Retinal pigment epithelial cell (primary cell): Measurements from ENCODE around the gene QKI.

Experiments
- DNase-seq: peaks from one replicate; pipeline ENCODE4 v3.0.0-alpha.2; 2010; ENCODE audit warnings: low read depth
- H3K4me3 ChIP-seq: 2 replicates; pipeline ENCODE4 v1.5.1; 2011; ENCODE audit warnings: mild to moderate bottlenecking, low read length, control low read depth, moderate library complexity
- TF ChIP-seq, protein P1 (sequence below): conservative IDR thresholded peaks from 2 replicates; pipeline ENCODE4 v1.5.1; 2011; ENCODE audit warnings: low read depth, low read length, control low read depth, inconsistent platforms

QKI gene

GRCh38 chr6:163414117-163414945 is at the start of gene QKI:
Gene QKI, plus strand, starts transcription at chr6:163414718. Its CDS starts 476 bp downstream, at chr6:163415194.
- DNase-seq, result no peak
- peak within 1 kb of the TSS; percentile 95 for H3K4me3 ChIP-seq
- TF ChIP-seq, protein P1, sequence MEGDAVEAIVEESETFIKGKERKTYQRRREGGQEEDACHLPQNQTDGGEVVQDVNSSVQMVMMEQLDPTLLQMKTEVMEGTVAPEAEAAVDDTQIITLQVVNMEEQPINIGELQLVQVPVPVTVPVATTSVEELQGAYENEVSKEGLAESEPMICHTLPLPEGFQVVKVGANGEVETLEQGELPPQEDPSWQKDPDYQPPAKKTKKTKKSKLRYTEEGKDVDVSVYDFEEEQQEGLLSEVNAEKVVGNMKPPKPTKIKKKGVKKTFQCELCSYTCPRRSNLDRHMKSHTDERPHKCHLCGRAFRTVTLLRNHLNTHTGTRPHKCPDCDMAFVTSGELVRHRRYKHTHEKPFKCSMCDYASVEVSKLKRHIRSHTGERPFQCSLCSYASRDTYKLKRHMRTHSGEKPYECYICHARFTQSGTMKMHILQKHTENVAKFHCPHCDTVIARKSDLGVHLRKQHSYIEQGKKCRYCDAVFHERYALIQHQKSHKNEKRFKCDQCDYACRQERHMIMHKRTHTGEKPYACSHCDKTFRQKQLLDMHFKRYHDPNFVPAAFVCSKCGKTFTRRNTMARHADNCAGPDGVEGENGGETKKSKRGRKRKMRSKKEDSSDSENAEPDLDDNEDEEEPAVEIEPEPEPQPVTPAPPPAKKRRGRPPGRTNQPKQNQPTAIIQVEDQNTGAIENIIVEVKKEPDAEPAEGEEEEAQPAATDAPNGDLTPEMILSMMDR, result no peak

GRCh38 chr6:163366288-163366687 is 48.2 kb upstream of the QKI start:
- H3K4me3 ChIP-seq, result no peak overlapping the region
- TF ChIP-seq, protein P1, result no peak
- no peak for DNase-seq

GRCh38 chr6:163367497-163368183 is 46.9 kb upstream of the QKI start:
- TF ChIP-seq, protein P1, result no peak
- H3K4me3 ChIP-seq, result no peak overlapping the region
- DNase-seq, result no peak

- DNase-seq, result no peak
- TF ChIP-seq, protein P1, result no peak
- H3K4me3 ChIP-seq, result no peak overlapping the region
Measured at GRCh38 chr6:163369141-163369540, 45.4 kb upstream of the QKI start.

DNA sequence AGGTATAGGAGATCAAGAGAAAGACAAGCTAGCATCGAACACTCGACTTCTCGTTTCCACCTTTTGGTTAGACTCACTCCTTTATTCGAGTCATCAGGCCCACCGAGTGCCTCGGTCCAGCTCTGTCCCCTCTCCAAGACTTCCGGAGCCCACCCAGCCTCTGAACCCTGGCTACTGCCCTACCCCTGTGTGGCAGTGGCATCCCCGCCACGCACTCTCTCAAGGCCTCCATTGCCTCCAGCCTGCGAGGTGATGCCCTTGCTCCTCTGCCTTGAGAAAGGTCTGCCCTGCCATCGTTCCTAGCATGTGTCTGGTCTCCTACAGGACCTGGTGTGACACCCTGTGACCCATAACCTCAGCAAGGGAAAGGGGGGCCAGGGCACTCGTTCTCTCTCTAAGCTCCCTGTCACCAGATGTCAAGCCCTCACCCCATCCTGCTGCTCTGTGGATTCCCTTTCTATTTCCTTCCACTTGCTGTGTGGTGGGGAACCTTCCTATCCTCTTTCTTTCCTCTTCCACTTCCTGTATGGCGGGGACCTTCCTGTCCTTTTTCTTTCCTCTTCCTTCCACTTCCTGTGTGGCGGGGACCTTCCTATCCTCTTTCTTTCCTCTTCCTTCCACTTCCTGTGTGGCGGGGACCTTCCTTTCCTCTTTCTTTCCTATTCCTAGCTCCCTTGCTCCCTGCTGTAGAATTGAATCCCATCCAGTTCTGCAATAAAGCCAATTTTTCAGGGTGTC is 44.7 kb upstream of the QKI start:
- TF ChIP-seq, protein P1, result no peak
- DNase-seq, result no peak
- no peak overlapping the region for H3K4me3 ChIP-seq

DNA sequence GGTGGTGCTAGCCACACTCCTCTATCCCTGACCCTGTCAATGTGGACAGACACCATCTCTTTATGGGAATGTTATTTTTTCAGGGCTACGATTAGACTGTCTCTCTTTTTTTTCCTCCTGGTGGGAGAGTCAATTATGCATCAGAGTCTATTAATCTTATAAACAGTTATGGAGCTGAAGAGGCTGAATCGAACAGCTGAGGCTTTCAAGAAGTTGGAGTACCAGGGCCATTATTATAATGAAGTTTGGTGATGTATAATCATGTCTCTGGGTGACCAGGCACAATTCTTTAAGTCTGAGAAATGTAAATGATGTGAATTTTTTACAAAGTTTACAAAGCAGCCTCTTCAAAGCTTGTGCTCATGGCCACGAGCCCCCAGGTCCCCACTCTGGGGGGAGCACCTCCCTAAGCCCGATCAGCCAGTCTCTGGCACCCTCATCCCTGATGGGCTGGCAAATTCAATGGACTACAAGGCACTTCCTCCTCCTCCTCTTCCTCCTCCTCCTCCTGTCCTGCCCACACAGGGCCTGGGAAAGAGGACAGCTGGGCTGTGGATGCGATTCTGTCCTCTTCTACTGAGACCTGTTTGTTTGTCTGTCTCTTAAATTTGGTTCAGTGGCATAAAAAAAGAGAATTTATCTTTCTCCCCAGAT is 43.9 kb upstream of the QKI start:
- TF ChIP-seq, protein P1, result no peak
- no peak overlapping the region for H3K4me3 ChIP-seq
- DNase-seq, result no peak
